Ovary (tissue), 3 donors: Measurements from ENCODE around the gene CERCAM.

Experiments
- POLR2A ChIP-seq: fragments of 450-650 bp; IDR thresholded peaks from one replicate; pipeline ENCODE4 v1.6.1; 2017; ENCODE audit warnings: antibody characterized with exemption, mild to moderate bottlenecking, moderate library complexity
- TF ChIP-seq, protein P1 (sequence below), 3 donors: fragments of 450-650 bp in 2 of 3; fragments of 200-600 bp in 1 of 3; IDR thresholded peaks; one replicate each; pipeline versions ENCODE4 v1.5.1 to v1.8.0; 2016 to 2022; ENCODE audit warnings: antibody characterized with exemption in 3 of 3, mild to moderate bottlenecking in 1 of 3
- donor health status: DM: no; HTN: no; CAD: no.

DNA sequence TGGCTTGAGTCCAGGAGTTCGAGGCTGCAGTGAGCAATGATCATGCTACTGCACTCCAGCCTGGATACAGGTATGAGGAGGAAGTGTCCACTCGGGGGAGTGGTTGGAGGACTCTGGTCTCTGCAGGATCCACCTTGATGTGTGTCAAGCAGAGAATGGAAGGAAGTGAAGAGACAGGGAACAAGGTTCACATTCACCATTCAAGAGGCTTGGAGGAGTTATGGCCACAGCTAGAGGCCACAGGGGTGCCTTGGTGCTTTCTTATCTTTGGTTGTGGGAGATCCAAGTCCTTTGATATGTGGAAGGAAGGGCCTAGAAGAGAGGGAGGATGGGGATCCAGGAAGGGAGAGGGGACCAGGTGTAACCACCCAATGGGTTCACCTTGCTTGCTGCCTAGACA, 5.4 kb upstream of the CERCAM start:
- no peak for TF ChIP-seq POLR2A
- TF ChIP-seq, protein P1, sequence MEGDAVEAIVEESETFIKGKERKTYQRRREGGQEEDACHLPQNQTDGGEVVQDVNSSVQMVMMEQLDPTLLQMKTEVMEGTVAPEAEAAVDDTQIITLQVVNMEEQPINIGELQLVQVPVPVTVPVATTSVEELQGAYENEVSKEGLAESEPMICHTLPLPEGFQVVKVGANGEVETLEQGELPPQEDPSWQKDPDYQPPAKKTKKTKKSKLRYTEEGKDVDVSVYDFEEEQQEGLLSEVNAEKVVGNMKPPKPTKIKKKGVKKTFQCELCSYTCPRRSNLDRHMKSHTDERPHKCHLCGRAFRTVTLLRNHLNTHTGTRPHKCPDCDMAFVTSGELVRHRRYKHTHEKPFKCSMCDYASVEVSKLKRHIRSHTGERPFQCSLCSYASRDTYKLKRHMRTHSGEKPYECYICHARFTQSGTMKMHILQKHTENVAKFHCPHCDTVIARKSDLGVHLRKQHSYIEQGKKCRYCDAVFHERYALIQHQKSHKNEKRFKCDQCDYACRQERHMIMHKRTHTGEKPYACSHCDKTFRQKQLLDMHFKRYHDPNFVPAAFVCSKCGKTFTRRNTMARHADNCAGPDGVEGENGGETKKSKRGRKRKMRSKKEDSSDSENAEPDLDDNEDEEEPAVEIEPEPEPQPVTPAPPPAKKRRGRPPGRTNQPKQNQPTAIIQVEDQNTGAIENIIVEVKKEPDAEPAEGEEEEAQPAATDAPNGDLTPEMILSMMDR (IDR thresholded peaks at IDR 0.05) = no peak
